ENCODE data around the gene ALDH3B2.
"Not testable (repeated sequence)": the region's sequence is repeated elsewhere in the genome, so short reads cannot be mapped to it uniquely, and the experiment has no call there.

ALDH3B2 gene

DNA sequence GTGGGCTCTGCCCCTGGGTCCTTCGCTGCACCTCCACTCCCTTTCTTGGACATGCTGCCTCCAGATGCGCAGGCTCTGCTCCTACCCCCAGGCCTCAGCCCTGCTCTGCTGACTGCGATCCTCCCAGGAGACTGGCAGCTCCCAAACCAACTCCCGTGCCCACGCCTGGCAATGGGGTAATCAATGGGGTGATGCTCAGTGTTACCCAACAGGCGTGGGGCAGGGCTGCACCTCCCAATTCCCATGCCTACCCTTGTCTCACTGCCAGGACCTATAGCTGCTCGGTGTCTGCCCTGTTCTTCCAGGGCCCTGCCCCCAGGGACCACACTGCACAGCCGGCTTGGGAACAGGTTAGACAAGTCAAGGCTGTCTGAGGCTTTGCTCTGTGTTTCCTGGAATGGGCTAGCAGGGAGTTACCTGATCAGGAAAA is at the start of gene ALDH3B2:
ALDH3B2 (minus strand) TSS at position 182 of the 430 bp plus-strand sequence. CDS start 7,688 bp downstream, outside the sequence.
- no peak for DNase-seq (ENCODE audit: low read depth)

DNA sequence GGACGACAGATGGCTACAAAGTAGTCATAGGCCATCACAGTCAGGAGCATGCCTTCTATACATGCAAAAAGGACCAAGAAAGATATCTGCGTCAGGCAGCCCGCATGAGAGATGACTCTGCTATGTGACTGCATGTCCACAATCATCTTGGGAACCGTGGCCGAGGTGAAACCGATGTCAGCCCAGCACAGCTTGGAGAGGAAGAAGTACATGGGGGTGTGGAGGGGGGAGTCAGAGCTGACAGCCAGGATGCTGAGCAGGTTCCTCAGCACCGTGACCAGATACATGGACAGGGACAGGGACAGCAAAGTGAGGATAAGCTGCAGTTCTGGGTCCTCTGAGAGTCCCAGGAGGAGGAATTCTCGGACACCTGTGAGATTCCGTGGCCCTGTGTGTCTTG is 48.6 kb upstream of the ALDH3B2 start:
- DNase-seq (ENCODE audit: low read depth): not testable (repeated sequence)

DNA sequence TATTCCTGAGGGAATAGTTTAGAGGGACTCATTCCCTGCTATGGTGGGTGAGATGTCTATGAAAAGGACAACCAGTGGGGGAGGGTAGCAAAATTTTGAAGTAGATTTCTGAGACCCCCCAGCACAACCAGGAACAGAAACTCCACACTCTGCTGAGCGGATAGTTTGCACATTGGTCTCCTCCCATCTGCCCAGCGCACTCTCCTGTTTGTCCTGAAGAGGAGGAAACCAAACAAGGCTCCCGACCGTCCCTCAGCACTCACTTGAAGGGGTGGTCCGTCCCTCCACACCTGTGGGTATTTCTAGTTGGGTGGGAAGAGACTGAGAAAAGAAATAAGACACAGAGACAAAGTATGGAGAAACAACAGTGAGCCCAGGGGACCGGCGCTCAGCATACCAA is 41.8 kb upstream of the ALDH3B2 start:
- DNase-seq (ENCODE audit: low read depth): not testable (repeated sequence)

- not testable (repeated sequence) for DNase-seq (ENCODE audit: low read depth)
Observed at GRCh38 chr11:67715801-67716200, 41.4 kb upstream of the ALDH3B2 start.

DNA sequence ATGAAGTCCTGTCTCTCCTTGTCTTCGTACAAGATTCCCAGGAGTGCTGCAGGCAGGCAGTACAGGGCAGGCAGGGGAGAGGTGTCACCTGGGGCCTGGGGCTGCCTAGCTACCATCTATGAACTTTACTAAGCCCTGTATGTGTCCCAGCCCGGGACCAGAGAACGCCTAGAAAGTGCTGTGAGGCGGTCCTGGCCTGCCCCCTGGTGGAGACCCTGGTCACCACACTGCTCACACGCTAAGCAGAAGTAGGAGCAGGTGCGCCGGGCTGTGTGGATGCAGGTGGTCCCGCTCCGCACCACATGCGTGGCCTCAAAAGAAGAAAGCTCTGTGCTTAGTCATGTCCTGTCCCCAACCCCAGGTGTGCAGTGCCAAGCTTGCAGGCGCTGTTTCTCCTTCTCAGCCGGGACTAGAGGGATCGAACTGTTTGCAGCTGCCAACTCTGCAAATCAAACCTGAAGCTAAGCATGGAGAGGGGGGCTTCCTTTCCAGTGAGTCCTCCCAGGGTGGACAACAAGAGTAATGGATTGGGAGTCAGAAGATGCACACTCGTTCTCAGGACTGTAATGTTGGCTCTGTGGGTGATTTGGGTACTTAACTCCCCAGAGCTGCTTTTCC is 39.6 kb upstream of the ALDH3B2 start:
- DNase-seq (ENCODE audit: low read depth): not testable (repeated sequence)

DNA sequence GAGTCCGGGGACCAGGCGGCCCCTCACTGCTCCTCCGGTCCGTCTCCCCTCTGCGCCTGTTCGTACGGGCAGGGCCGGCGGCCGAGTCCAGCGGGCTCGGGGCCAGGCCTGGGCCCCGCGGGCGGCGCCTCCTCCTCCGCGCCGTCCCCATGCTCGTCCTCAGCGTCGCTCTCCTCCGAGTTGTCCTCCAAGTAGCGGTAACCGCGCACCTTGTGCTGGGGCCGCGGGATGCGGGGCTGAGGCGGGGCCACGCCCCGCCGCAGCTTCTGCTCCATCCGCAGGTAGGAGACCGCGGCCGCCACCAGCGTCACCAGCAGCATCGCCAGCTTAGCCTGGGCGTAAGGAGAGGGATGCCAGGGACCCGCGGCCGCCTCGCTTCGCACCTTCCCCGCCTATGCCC is 37.3 kb upstream of the ALDH3B2 start:
- DNase-seq (ENCODE audit: low read depth): not testable (repeated sequence)

DNA sequence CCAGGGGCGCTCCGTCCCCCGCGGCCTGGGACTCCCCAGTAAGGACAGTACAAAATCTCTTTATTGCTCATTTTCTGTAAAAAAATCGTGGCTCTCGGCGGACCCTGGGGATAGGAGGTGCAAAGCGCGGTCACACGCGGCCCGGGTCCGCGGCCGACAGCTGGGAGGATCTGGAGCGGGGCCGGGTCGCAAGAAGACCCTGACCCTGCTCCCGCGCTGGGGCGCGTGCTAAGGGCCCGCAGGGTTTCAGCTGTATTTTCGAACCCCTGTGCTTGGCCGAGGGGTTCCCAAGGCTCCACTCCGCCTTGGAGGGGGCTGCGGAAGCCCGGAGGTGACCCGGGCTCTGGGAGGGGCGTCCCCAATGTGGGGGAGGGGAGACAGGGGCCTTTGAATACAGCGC is 36.8 kb upstream of the ALDH3B2 start:
- not testable (repeated sequence) for DNase-seq (ENCODE audit: low read depth)

DNA sequence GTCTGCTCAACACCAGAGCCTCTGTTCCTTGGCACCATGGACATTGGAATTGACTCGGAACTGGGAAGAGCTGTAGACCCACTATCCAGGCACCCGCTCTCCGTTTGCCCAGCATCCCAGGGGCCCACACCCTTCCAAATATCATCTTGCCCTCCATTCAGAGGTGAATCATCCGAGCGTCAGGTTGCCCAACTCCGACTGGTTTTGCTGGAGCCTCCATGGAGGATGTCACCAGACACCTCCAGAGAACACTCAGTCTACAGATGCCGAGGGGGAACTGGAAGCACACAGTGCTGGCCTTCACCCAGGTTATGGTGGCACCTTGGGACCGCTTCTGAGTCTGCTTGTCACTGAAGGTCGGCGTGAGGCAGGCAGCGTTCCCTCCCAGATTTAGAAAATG is 35.4 kb upstream of the ALDH3B2 start:
- not testable (repeated sequence) for DNase-seq (ENCODE audit: low read depth)

DNA sequence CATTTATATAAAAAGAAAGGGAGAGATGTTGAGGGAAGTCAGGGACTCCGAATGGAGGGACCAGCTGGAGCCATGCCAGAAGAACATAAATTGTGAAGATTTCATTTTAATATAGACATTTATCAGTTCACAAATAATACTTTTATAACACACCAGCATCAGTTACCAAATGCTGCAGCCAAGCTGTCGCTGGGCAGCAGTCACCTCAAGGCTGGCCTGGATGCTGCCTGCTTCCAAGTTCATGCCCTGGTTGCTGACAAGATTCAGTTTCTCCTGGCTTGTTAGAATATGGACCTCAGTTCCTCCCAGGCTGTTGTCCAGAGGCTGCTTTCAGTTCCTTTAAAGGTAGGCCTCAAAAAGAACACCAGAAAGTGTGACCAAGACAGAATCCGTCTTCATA is 30.8 kb upstream of the ALDH3B2 start:
- DNase-seq (ENCODE audit: low read depth): no peak

DNA sequence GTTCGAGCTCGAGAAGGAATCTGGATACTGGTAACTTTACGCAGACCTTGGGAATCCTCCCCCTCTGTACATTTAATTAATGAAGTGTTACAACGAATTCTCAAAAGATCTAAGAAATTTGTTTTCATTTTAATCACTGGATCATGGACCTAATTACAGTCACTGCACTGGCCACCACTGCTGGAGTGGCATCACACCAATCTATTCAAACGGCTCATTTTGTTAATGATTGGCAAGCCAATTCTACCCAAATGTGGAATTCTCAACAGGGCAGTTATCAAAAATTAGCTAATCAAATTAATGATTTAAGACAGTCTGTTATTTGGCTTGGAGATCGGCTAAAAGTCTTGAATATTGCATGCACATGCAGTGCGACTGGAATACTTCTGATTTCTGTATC is 30.1 kb upstream of the ALDH3B2 start:
- DNase-seq (ENCODE audit: low read depth): no peak

DNA sequence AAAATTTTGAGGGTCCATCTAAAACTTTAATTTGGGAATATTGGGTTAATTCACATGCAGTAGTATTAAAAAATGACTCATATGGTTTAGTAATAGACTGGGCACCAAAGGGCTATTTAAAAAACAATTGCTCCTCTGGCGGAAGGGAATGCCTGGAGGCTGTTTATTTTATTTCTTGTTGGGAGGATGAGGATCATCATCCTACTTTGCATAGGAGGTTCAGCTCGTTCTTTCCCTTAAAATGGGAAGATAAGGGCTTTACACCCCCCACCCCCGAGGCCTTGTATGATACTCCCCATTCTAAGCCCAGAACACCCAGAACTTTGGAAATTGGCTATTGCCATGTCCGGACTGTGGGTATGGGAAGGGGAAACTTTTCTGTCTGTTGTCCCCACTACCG is 29.3 kb upstream of the ALDH3B2 start:
- not testable (repeated sequence) for DNase-seq (ENCODE audit: low read depth)

DNA sequence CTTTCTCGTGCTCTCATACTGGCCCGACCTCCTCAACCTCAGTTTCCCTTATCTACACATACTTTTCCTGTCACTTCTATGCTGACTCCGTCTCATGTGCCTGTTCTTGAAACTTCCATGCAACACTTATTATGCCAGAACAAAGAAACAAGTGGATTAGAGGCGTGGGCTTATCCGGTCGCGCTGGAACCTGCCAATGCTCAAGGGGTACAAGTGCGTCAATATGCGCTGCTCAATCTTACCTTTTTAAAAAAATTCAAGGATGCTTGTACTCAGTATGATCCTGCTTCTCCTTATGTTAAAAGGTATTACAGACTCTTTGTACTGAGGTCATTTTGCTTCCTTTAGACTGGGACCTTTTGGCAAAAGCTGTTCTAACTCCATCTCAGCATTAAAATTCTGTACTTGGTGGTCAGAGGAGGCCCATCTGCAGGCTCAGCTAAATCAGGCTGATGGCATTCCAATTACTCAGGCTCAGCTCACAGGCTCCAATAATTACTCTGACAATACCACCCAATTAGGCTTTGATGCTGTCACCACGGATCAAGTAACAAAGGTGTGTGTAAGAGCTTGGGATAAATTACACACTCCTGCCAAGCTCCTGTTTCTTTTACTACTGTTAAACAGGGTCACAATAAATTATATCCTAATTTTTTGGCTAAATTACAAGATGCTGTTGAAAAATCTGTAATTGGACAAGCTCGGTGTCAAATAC is 26.3 kb upstream of the ALDH3B2 start:
- no peak for DNase-seq (ENCODE audit: low read depth)

GRCh38 chr11:67700141-67700540 is 25.7 kb upstream of the ALDH3B2 start:
- no peak for DNase-seq (ENCODE audit: low read depth)

- DNase-seq (ENCODE audit: low read depth): no peak
Observed at GRCh38 chr11:67699521-67699920, 25.1 kb upstream of the ALDH3B2 start.

DNA sequence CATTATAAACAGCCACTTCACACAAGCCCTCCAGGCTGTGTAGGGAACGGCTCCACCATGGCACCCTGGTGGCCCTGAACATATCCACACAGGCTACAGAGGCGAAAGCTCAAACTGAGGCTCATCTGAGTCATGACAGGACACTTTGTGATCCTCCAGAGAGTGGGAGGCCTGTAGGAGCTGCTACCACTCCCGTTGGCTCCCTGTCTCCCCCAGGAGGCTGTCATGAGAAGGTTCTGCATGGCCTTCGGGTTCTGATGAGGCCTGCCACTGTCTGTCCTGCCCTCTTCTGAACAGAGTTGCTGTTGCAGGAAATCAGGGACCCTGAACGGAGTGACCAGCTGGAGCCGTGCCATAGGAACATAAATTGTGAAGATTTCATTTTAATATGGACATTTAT is 23.8 kb upstream of the ALDH3B2 start:
- DNase-seq (ENCODE audit: low read depth): no peak

- no peak for DNase-seq (ENCODE audit: low read depth)
Observed at GRCh38 chr11:67697846-67698245, 23.4 kb upstream of the ALDH3B2 start.

DNA sequence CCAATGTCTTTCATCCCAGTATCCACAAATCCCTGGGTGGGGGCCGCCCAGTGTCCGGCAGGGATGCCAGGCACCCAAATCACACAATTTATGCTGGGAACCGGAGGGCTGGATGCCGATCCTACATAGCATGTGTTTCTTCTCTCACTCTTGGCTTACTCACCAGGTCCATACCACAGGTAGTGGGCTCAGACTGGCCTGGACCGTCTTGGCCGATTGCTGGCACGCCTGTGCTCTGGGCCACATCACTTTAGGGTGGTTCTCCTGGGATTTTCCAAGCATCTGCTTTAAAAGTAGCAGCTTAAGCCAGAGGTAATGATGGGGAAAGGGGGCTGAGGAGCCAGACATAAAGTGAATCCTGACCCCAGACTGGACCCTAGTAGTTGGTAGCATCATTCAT is 22.6 kb upstream of the ALDH3B2 start:
- no peak for DNase-seq (ENCODE audit: low read depth)

DNA sequence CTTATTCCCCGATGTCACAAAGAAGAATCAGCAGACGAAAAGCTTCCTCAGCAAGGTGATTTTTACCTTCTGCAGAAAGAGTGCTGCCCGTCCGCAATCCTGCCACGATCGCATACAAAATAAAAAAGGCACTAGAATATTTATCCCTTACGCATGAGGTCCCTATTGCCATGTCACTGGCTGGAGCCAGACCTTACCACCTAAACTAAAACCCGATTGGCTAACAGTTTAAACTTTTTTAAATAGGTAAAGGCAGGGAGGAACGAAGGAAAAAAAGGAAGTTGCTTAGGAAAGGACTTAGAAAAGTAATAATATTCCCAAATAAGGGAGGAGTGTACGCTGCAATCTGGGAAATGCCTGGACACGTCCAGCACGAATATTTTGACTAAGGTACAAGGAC is 21.2 kb upstream of the ALDH3B2 start:
- no peak for DNase-seq (ENCODE audit: low read depth)

DNA sequence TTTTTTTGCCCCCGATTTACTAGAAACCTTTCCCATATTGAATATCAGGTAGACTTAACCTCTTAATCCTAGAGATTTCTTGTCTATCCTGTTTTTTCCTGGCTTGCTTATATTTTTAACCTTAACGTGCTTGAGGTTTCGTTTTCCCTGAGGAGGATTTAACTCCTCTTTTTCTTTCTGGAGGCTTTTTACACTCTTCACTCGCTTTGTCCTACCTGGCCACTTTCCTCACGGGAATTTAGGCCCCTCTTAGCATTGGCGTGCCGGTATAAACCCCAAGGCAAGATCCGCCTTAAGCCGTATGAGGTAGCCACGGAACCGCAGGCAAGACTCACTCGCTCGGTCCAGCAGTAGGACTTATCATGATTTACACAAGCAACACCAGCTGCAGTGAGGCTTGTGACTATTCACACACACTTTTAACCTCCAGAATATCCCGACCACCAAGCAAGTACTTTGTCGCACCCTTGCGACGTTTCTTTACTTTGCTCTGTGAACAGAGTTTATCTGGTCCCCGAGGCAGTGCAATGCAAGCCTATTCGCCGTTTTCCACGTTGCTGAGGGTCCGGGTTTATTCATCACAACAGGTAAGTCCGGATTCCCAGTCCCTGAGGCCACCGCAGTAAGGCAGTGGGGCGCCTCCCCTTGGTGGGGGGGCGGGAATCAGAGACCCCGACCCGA is 20.6 kb upstream of the ALDH3B2 start:
- DNase-seq (ENCODE audit: low read depth): no peak

- no peak for DNase-seq (ENCODE audit: low read depth)
Observed at GRCh38 chr11:67691149-67691548, 16.7 kb upstream of the ALDH3B2 start.

GRCh38 chr11:67689178-67689577 is 14.8 kb upstream of the ALDH3B2 start:
- no peak for DNase-seq (ENCODE audit: low read depth)

DNA sequence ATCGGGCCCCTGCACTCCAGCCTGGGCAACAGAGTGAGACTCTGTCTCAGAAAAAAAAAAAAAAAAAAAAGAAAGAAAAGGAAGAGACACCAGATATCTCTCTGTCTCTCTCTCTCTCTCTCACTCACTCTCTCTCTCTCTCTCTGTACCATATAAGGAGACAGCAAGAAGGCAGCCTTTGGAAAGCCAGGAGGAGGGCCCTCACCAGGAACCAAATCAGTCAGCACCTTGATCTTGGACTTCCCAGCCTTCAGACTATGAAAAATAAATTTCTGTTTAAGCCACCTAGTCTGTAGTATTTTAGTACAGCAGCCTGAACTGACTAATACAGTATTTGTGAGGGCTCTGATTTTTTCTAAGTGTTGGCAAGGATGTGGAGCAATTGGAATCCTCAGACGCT is 13.6 kb upstream of the ALDH3B2 start:
- DNase-seq (ENCODE audit: low read depth): no peak

GRCh38 chr11:67685641-67686332 is 11.4 kb upstream of the ALDH3B2 start:
- DNase-seq (ENCODE audit: low read depth): not testable (repeated sequence)

Measured in GM04504 (cell line).